HUES64 (cell line): ENCODE data around the gene HSP90AB1.

Source experiments
- H3K27ac ChIP-seq: 2 replicates; pipeline ENCODE4 v1.7.0; 2013; ENCODE audit warnings: low read depth, low read length, inconsistent platforms
- H3K27me3 ChIP-seq: 2 replicates; pipeline ENCODE4 v1.6.1; 2013; ENCODE audit warnings: mild to moderate bottlenecking, low read length; ENCODE audit not compliant: insufficient read depth
- H3K36me3 ChIP-seq: 2 replicates; pipeline ENCODE4 v1.6.1; 2013; ENCODE audit warnings: mild to moderate bottlenecking, low read length; ENCODE audit not compliant: insufficient read depth
- H3K4me1 ChIP-seq: 2 replicates; pipeline ENCODE4 v1.6.1; 2013; ENCODE audit warnings: mild to moderate bottlenecking, low read length, moderate library complexity; ENCODE audit not compliant: insufficient read depth
- H3K4me3 ChIP-seq: 2 replicates; pipeline ENCODE4 v1.5.1; 2013; ENCODE audit warnings: mild to moderate bottlenecking, low read length, moderate library complexity
- H3K9ac ChIP-seq: 2 replicates; pipeline ENCODE4 v1.6.1; 2013; ENCODE audit warnings: mild to moderate bottlenecking, low read depth, low read length
- H3K9me3 ChIP-seq: 2 replicates; pipeline ENCODE4 v1.6.1; 2013; ENCODE audit warnings: low read depth, low read length; ENCODE audit not compliant: insufficient read depth
- WGBS: fragments of 150-250, 120-280 bp; methylation state at CpG from one replicate; pipeline ENCODE4 v1.1.7; 2013; ENCODE audit warnings: missing lambda C conversion rate; 5-methylcytosine and 5-hydroxymethylcytosine counted together

HSP90AB1 gene

DNA sequence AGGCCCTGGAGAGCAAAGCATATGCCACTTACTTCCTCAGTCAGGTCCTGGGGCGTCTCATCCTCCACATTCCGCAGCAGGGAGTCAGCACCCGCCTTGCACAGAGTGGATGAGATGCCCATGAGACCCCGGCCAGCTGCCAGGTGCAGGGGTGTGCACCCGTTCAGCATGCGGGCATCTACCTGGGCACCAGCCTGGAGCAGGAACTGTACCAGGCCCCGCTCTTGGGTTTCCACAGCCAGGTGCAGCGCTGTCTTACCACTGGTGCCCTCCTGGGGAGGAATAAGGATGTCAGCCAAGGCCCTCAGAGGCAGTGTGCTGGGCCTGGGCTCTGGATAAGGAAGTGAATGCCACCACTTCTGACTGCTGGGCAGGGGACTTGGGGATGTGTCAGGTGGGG, 13.1 kb downstream of the HSP90AB1 start:
- WGBS, result 93% methylated on average over 8 of the region's 8 CpGs
- no peak overlapping the region for H3K4me3 ChIP-seq
- H3K9ac ChIP-seq, result no peak overlapping the region
- H3K27me3 ChIP-seq, result peaks cover 5% of the 10 kb centered on the region
- peaks cover 36% of the 10 kb centered on the region for H3K36me3 ChIP-seq
- H3K9me3 ChIP-seq, result no peaks in the 10 kb centered on the region
- H3K27ac ChIP-seq, result no peak overlapping the region
- peaks cover 34% of the 10 kb centered on the region for H3K4me1 ChIP-seq

DNA sequence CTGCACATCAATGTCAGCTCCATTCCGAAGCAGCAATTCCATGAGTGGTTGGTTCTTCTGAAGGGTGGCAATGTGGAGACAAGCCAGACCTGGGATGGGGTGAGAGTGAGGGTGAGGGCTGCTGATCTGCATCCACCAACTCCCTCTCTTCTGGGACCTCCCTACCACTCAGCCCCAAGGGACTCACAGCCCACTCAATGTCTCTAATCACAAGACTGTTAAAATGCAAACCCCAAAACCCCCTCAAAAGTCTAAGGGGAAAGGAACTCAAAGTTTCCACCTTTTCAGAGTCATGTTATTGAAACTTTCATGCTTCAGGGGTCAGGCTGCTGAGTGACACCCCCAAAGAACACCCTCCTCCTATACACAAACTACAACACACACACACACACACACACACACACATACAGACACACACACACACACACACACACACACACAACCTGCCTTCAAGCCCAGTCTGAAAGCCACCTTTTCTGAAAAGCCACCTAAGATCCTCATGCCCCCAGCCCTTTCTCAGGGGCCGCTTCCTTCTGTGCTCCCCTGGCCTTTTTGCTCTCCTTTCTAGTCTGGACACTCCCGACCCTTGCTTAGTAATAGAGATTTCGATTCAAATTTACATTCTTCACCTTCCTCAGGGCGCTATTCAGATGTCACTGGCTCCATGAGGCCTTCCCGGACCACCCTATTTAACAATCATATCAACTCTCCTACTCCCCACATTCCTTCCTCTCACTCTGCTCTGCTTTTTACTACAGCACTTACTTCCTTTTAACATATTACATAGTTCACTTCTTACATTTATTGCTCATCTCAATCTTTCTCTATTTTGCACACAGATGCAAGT, 13.8 kb downstream of the HSP90AB1 start:
- Histone ChIP-seq H3K4me3 (no peak overlapping the region), H3K4me1 (peaks cover 31% of the 10 kb centered on the region), H3K27ac (no peak overlapping the region)

DNA sequence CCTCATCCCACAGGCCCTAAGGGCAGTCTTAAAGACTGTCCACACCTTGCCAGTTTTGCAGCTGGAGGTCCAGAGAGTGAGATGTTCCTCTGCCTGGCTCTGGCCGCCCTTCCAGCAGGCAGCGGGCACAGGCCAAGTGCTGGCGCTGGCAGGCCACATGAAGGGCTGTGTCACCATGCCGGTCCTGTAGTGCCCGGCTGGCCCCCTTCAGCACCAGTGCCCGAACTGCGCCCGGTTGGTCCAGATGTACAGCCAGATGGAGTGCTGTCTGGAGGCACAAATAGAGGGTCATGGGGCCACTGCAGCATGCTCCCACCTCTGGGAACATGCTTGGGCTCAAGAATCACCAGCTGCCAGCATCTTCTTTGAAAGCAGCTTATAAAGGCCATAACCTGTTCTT, 14.7 kb downstream of the HSP90AB1 start:
- Histone ChIP-seq H3K4me1 (peaks cover 28% of the 10 kb centered on the region), H3K4me3 (no peak overlapping the region), H3K27me3 (peaks cover 6% of the 10 kb centered on the region), H3K36me3 (peaks cover 27% of the 10 kb centered on the region), H3K9ac (no peak overlapping the region), H3K27ac (no peak overlapping the region), H3K9me3 (no peaks in the 10 kb centered on the region)
- 98% methylated on average over 8 of the region's 8 CpGs for WGBS

More for the DNA sequence above, 13.8 kb downstream of the HSP90AB1 start:
- 96% methylated on average over 6 of the region's 6 CpGs for WGBS
- no peak overlapping the region for H3K9ac ChIP-seq
- H3K27me3 ChIP-seq, result peaks cover 6% of the 10 kb centered on the region
- H3K36me3 ChIP-seq, result peaks cover 30% of the 10 kb centered on the region
- no peaks in the 10 kb centered on the region for H3K9me3 ChIP-seq

DNA sequence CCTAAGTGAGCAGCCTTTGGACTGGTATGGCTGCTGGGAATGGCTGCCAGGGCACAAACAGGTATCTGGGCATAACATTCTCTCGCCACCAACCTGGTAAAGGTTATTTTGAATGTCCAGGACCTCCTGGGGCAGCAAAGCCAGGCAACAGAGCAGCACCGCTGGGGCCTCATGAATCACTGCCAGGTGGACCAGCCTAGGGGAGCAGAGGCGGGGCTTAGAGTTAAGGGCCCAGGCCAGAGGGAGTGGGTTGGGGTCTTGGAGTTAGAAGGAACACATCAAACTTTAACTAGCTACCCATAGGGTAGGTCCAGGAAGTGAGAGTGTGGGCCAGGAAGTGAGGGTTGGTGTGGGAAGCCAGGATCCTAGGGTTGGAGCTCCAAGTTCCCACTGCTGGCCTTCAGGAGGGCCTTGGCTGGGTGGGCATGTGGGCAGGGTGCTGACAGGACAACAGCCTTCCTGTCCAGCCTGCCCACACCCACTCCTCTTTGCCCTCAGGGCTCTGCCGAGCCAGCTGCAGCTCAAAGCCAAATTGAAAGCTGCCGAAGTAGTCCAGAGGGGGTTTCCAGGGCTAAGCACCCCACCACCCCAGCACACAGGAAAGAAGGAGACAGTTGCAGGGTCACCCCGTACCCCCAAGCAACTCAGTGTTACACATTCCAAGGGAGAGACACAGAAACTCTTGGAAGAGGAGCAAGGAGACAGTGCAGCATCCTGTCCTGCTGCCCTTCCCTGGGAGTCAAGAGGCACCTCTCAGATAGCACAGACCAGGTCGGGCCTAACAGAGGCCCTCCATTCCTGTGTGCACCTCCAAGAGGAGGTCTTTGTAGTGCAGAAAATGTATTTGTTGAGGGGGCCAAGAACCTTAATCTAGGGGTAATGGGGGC, 15.8 kb downstream of the HSP90AB1 start:
- 80% methylated on average over 7 of the region's 7 CpGs for WGBS
- Histone ChIP-seq H3K9me3 (no peaks in the 10 kb centered on the region), H3K27me3 (peaks cover 6% of the 10 kb centered on the region), H3K4me1 (peaks cover 26% of the 10 kb centered on the region), H3K27ac (no peak overlapping the region), H3K36me3 (peaks cover 27% of the 10 kb centered on the region), H3K9ac (peak overlapping the region; percentile 35), H3K4me3 (peak overlapping the region; percentile 90)

DNA sequence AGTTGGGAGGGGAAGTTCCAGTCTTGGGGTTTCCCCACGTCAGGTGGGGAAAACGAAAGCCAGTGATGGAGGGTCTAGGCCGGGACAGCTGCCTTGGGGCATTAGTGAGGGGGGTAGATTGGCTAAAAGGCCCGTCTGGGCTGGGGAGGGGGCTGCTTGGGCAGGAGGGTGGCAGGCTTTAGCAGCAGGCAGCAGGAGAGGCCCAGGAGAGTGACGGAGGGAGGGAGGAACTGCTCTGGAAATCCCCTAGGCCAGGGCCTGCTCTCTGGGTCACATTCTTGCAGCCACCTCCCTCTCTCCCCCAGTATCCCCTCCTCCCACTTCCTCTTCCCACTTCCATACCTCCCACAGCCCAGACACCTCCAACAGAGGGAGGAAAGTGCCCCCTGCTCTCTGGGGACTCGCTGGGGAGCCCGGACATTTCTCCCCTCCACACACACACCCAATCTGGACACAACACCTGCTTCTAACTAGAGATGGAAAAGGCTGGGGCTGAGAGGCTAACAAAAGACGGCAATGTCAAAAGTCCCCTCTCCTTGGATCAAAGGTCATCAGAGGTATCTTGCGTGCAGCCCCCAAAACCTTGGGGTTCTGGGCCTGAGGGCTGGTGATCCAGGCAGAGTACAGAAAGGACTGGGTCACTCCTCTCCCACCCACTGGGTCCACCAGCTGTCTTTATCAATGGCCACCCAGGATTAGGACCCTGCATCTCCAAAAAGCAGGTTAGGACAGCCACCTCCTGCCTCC, 16.6 kb downstream of the HSP90AB1 start:
- 47% methylated on average over 8 of the region's 9 CpGs for WGBS
- Histone ChIP-seq H3K9ac (peak overlapping the region; percentile 35), H3K4me1 (peaks cover 28% of the 10 kb centered on the region), H3K9me3 (no peaks in the 10 kb centered on the region), H3K36me3 (peaks cover 24% of the 10 kb centered on the region), H3K27me3 (peaks cover 7% of the 10 kb centered on the region), H3K27ac (no peak overlapping the region), H3K4me3 (peak overlapping the region; percentile 90)

DNA sequence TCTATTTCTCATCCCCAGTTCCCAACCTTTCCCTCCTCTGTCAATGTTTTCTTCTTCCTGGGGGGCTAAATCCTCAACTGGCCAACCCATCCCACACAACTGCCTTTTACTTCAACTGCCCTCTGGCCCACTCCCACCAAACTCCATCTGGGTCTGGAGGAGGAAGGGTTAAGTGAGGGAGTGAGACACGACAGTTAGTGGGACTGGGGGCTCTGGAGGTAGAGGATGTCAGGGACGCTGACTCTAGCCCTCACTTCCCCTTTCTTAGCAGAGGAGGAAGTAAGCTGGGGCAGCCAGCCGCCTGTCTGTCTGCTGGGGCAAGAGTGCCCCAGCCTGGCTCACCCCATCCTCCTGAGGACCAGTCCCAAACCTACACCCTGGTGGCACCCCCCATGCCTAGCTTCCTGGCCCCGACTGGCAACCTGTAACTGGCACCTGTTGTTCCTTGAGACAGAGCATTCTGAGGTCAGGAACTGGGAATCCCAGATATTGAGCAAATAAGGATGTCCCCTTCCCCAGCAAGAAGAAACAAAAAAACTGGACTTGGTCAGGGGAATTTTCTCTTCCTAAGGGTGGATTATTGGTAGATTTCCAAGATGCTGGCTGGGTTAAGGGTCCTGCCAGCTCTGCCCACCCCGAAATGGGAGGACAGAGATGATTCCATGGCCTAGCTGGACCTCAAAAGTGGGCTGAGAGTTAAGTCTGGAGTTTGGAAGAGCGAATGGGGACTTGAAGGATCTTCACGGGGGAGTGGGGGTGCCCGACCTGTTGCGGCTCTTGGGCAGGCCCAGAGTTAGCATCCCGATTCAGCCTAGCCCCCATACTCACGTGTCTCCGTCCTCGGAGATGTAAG, 17.5 kb downstream of the HSP90AB1 start:
- peaks cover 15% of the 10 kb centered on the region for H3K27me3 ChIP-seq
- H3K9ac ChIP-seq, result peak overlapping the region; percentile 63
- H3K27ac ChIP-seq, result no peak overlapping the region
- peaks cover 33% of the 10 kb centered on the region for H3K4me1 ChIP-seq
- H3K36me3 ChIP-seq, result peaks cover 16% of the 10 kb centered on the region
- H3K9me3 ChIP-seq, result no peaks in the 10 kb centered on the region
- whole genome bisulfite sequencing, result 12% methylated on average over 13 of the region's 13 CpGs
- H3K4me3 ChIP-seq, result peak overlapping the region; percentile 90

DNA sequence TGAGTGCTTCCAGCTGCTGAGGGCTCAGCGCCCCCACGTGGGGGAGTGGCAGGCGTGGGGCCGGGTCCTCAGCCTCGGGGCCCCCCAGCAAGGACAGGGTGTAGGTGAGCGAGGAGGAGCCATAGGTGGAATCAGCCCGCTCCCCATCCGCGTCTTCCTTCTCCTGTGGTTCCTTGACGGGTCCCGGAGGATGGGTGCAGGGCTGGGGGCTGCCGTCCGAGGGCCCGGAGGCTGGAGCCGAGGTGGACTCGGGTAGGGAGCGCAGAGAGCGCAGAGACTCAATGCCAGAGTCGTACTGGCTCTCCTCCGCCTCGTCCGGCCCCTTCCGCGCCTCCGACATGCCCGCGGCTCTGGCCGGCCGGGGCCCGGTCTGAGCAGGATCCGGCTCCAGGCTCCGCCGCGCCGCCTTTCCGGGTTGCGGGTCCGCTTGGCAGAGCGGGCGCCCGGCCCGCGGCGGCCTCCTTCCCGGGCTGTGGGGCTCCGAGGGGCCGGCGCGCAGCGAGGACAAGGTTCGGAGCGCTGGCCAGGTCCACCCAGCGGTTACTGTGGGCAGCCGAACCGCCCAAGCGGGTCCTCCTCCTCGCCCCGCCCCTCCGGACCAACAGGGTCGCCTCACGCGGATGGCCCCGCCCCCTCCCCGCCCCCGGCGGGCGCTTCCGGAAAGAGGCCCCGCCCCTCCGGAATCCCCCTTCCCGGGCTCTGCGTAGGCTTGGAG, 18.3 kb downstream of the HSP90AB1 start, which contains the start of gene NFKBIE:
Gene NFKBIE (minus strand): TSS at position 545 of the 715 bp plus-strand sequence. CDS start 205 bp downstream, at position 340.
- Histone ChIP-seq H3K36me3 (peaks cover 9% of the 10 kb centered on the region), H3K4me3 (peak within 1 kb of the TSS; percentile 90), H3K27me3 (peaks cover 23% of the 10 kb centered on the region), H3K4me1 (peaks cover 33% of the 10 kb centered on the region), H3K27ac (no peak within 1 kb of the TSS), H3K9me3 (no peaks in the 10 kb centered on the region), H3K9ac (peak within 1 kb of the TSS; percentile 63)
- WGBS, result under 1% methylated on average over 72 of the region's 72 CpGs

DNA sequence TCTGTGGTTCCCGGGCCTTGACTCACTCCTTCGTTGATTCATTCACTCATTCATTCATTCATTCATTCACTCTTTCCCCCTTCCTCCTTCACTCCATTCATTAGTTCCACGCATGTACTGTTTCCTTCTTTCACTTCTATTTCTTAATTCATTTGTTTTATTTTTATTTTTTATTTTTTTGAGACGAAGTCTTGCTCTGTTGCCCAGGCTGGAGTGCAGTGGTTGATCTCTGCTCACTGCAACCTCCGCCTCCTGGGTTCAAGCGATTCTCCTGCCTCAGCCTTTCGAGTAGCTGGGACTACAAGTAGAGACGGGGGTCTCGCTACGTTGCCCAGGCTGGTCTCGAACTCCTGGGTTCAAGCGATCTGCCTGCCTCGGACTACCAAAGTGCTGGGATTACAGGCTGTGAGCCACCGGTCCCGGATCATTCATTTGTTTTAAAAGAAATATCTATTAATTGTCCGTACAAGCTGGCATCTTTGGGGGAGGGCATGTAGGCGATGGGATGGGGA, 18.9 kb downstream of the HSP90AB1 start:
- Histone ChIP-seq H3K27ac (no peak overlapping the region), H3K4me3 (no peak overlapping the region)
- WGBS, result 73% methylated on average over 16 of the region's 17 CpGs

DNA sequence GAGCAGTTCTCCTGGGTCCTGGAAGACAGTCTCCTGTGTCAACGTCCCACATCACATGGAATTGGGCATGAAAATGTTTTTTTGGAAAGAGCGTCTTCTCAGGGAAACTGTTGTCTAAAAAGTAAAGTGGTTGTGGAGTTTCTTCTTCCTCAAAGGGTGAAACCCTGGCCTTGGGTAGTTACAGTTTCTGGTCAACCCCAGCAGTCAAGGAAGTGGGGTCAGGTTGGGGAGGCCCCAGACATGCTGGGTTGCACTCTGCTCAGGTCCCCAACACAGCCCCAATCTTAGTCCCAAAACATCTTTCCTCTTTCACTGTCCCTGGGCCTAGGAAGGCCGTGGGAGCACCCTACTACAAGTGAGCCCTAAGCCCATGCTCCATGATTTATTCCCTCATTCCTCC, 19.4 kb downstream of the HSP90AB1 start:
- Histone ChIP-seq H3K9me3 (no peaks in the 10 kb centered on the region), H3K4me3 (no peak overlapping the region), H3K27me3 (peaks cover 26% of the 10 kb centered on the region), H3K27ac (no peak overlapping the region), H3K36me3 (peaks cover 2% of the 10 kb centered on the region), H3K4me1 (peaks cover 35% of the 10 kb centered on the region), H3K9ac (no peak overlapping the region)
- WGBS, result 90% methylated on average over 3 of the region's 3 CpGs

More for the DNA sequence above, 18.9 kb downstream of the HSP90AB1 start:
- H3K9me3 ChIP-seq, result no peaks in the 10 kb centered on the region
- no peak overlapping the region for H3K9ac ChIP-seq
- H3K36me3 ChIP-seq, result peaks cover 5% of the 10 kb centered on the region
- peaks cover 24% of the 10 kb centered on the region for H3K27me3 ChIP-seq
- peaks cover 33% of the 10 kb centered on the region for H3K4me1 ChIP-seq
